RCC 7860 (cell line): ENCODE results near the gene SECTM1.
"Not testable (repeated sequence)": the region's sequence is repeated elsewhere in the genome, so short reads cannot be mapped to it uniquely, and the experiment has no call there.

ENCODE experiments used
- DNase-seq: peaks from one replicate; pipeline ENCODE4 v3.0.0-alpha.2; 2015; ENCODE audit warnings: low spot score
- FAIRE-seq: peaks from 2 replicates; lab custom pipeline; 2012; peaks lifted over from hg19 to GRCh38; lab: Jason Lieb, UNC

SECTM1 gene

DNA sequence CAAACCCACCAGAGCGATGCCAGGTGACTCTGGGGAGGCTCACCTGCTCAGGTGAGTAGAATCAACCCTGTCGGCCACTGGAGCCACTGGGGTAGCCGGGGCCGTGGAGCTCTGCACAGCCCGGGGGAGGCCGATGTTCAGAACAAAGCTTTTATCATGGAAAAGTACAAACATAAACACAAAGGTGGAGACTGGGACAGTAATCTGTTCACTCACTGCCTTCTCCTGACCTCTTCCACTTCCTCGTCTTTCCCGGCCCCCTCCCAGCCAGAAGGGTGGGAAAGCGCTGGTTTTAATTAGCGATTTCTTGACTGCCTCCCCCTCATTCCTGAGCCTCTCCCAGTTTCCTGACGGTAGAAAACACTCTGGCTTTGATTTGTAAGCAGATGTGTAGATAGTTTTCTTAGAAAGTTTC is 15.7 kb upstream of the SECTM1 start:
- FAIRE-seq (no peak), DNase-seq (no peak)

DNA sequence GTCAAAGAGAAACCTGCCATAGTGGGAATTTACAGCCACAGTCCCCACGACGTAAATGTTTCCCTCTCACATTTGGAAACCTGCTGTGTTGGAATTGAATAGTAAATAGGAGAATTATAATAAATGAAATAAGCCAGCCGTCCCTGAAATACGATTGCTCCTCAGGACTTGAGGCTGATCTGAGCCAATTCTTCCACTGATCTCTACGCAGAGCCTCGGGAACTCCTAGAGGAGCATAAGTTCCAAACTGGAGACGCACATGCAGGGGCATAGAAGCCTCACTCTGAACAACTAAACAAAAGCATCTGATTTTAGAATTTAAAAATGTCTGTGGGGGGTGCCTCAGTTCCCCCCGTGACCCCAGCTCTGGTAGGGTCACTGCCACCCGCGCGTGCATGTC is 15.3 kb upstream of the SECTM1 start:
- FAIRE-seq (no peak), DNase-seq (no peak)

DNA sequence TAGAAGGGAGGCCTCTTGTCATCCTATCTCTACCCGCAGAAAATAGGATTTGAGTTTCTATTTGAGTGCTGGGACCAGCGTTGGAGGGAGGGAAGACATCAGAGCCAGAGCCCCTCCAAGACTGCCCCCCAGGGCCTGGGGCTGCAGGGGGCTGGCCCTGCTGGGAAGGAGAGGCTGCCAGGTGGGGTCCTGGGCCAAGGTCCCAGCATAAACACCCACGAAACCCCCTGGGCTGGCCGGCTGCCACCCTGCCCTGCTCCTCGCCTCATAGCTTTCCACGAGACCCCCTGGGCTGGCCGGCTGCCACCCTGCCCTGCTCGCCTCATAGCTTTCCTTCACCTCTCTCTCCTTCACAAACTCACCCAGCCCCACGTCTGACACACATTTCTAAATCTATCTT is 14.9 kb upstream of the SECTM1 start:
- FAIRE-seq (no peak), DNase-seq (no peak)

DNA sequence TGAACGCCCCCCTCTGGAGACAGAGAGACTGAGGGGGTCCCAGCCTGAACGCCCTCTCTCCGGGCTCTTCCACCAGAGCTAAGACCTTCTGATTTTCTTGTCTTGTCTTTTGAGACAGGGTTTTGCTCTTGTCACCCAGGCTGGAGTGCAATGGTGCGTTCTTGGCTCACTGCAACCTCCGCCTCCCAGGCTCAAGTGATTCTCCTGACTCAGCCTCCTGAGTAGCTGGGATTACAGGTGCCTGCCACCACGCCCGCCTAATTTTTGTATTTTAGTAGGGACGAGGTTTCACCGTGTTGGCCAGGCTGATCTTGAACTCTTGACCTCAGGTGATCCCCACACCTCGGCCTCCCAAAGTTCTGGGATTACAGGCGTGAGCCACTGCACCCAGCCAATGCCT is 14.4 kb upstream of the SECTM1 start:
- FAIRE-seq, DNase-seq: not testable (repeated sequence)

DNA sequence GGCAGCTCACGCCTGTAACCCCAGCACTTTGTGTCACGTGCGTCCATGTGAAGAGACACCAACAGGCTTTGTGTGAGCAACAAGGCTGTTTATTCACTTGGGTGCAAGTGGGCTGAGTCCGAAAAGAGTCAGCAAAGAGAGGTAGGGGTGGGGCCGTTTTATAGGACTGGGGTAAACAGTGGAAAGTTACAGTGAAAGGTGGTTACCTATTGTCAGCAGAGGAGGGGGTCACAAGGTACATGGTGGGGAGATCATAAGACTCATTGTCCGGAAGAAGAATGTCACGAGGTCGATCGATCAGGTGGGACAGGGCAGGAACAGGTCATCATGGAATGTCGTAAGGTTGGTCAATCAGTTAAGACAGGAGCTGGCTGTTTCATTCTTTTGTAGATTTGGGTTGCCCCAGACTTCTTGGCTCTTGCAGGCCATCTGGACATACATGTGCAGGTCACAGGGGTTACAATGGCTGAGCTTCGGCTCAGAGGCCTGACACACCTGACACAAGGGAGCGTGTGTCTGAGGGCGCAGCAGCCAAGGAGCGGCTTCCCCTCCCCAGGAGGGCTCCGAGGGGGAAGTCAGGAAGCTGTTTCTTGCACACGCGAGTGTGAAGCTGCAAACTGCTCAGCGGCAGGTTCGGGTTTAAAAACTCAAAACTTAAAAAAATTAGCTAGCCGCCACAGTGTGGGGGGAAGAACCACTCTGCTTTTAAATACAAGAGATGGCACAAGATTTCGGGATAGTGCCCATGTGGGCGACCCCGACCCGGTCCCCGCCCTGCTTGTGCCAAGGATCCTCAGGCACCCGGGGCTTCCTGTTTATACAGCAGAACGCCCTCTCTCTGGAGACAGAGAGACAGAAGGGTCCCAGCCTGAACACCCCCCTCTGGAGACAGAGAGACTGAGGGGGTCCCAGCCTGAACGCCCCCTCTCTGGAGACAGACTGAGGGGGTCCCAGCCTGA is 13.1 kb upstream of the SECTM1 start:
- no peak for DNase-seq
- no peak for FAIRE-seq

DNA sequence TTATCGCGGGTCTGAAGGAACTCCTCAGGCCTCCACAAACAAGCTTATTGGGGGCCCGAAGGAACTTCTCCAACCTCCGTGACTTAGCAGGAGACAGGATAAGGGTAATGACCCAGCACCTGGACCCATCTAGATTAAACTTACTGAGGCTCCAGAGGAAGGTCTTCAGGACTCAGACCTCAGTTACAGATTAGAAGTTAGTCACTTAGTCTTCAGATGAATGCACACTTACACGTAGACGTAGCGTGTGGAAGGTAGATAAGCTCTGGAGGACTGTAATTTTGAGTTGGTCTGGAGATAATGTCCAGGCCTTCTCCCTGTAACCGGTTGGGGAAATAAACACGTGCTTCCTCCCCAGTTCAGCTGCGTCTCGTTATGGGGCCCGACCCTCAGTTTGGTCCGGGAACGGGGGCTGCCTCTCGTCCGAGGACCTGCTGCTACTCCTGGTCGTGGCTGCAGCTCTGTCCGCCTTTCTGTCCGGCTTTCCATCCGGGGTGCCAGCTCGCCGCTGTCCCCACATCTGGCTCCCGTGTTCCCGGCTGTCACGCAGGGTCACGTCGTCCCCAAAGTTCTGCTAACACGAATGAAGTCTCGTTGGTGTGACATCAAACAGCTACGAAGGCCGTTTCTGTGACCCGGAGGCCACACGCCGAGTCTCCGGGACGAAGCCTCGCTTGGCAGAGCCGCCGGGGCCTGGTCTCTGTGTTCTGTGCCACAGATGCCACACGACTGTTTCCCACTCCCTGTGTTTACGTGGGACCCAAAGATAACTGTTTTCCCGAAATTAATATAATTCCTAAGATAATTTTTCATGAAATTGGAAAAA is 11.8 kb upstream of the SECTM1 start:
- no peak for FAIRE-seq

DNA sequence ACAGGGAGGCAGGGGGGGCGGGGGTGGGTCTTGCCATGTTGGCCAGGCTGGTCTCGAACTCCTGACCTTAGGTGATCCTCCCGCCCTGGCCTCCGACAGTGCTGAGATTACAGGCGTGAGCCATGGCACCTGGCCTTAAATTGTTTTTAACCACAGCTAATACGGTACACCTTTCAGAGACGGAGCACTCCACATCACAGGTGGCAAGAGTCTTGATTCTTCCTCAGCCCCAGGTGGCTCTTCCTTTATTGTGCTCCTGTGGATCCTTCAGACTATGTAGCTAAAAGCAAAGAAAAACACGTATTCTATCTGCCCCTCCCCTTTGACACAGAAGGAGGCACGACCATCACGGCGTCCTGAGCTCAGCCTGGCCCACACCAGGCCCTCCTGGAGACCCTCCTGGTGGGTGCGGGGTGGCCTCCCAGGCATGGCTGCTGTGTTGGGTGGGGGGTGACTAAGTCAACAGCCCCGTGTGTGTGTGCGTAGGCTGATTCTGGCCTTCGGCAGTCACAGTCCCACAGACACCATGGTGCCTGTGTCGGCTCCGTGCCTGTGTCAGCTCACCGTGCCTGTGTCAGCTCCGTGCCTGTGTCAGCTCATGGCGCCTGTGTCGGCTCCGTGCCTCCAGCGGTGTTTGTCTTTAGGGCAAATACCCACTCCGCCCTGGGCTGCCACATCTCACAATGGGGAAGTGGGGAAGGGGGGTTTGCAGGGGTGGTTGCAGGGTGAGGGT is 10.8 kb upstream of the SECTM1 start:
- FAIRE-seq (no peak), DNase-seq (no peak)

More for the DNA sequence above, 11.8 kb upstream of the SECTM1 start:
- no peak for DNase-seq

DNA sequence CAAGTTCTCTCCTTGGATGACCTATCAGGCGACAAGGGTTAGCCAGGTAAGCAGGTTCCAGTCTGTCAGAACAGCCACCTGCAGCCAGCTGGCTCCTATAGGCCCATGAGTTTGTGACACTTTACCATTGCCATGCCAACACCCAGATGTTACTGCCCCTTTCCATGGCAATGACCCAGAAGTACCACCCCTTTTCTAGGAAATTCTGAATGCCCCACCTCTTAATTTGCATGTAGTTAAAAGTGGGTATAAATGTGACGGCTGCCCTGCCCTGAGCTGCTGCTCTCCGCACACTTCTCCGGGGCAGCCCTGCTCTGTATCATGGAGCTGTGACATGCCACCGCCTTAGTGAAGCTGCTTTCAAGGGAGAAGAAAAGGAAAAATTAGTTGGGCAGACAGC is 10.0 kb upstream of the SECTM1 start:
- DNase-seq (no peak), FAIRE-seq (no peak)

DNA sequence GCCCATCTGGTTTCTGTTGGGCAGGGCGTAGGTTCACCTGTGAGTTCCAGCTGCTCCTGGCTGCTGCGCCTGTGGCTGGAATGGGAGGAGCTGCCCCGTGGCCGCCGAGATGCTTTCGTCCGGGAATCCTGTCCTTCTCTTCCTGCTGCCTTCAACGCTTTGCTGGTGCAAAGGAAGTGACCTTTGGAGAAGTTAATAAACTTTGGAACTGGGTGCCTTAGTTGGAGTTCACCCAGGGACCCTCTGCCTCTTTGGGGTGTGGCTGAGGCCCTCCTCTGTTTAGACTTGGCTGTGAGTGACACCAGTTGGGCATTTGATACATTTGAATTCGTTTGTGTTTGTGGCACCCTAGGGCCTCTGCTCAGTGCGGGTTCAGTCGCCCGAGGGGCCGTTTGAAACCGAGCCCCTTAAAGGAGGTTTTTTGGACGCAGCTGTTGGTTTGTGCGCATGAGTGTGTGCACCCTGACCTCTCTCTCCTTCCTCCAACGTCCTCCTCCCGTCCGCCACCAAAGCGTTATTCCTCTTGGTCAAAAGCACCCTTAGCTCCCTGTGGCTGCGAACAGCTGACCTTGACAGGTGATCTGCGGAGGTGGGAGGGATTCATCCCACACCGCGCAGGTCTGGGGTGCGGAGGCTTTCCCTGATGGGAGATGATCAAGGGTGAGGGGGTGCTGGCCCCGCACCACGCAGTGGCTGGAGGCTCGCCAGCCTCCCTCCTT is 9.0 kb upstream of the SECTM1 start:
- no peak for FAIRE-seq

DNA sequence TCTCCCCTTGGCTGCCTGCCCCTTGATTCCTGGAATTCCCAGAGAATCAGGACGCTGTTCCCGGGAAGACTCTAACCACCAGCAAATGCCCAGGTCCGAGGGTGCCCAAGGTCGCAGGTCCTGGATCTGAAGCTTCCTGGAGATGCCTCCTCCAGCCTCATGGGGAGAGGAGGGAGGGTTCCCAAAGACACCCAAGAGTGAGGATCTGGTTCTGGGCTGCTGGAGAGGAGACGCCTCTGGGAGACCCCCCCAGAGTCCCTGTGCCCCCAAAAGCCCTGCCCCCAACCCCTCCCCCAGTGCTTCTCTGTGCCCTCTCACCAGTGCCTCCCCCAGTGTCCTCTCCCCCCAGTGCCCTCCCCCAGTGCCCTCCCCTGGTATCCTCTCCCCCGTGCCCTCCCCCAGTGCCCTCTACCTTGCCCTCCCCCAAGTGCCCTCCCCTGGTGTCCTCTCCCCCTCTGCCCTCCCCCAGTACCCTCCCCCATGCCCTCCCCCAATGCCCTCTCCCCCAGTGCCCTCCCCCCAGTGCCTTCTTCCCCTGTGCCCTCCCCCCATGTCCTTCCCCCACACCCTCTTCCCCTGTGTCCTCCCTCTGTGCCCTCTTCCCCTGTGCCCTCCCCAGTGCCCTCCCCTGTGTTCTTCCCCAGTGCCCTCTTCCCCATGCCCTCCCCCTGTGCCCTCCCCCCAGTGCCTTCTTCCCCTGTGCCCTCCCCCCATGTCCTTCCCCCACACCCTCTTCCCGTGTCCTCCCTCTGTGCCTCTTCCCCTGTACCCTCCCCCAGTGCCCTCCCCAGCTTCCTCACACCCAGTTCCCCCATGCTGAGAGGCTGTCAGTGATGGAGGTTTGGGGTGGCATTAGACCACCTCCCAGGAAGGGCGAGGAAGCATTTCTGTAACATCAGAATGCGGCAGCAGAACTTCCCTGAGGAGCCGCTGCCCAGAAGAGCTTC is 6.3 kb upstream of the SECTM1 start:
- FAIRE-seq (no peak), DNase-seq (no peak)

More for the DNA sequence above, 9.0 kb upstream of the SECTM1 start:
- DNase-seq = no peak

DNA sequence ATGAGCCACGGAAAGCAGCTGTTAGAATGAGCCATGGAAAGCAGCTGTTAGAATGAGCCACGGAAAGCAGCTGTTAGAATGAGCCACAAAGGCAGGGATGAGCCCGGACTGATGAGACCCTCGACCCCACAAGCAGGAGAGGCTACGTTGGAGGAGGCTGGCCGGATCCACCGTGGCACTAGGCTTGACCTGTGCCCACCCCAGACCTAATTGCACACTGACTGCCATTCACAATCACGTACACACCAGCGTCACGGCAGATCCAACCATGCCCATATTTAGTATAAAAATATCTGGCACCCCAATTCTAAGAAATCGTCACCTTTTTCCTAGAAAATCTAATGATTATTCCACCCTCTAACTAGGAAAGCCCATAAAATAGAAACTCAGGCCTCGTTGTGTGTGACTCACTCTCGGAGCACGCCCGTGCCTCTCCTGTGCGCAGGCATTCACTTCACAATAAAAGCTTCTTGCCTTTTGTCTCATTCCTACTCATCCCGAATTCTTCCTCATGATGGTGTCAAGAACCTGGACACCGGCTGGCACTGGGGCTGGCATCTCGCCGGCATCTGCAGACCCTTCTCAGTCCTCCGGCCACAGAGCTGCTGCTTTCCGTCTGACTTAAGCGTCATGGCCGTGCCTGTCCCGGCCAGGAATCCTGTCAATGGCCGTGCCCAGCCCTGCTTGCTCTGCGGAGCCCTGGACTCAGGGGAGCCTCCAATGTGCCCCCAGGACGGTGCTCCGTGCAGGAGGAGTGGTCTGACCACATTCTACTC is 5.5 kb upstream of the SECTM1 start:
- DNase-seq (peak; percentile 85), FAIRE-seq (peak; percentile 82)

DNA sequence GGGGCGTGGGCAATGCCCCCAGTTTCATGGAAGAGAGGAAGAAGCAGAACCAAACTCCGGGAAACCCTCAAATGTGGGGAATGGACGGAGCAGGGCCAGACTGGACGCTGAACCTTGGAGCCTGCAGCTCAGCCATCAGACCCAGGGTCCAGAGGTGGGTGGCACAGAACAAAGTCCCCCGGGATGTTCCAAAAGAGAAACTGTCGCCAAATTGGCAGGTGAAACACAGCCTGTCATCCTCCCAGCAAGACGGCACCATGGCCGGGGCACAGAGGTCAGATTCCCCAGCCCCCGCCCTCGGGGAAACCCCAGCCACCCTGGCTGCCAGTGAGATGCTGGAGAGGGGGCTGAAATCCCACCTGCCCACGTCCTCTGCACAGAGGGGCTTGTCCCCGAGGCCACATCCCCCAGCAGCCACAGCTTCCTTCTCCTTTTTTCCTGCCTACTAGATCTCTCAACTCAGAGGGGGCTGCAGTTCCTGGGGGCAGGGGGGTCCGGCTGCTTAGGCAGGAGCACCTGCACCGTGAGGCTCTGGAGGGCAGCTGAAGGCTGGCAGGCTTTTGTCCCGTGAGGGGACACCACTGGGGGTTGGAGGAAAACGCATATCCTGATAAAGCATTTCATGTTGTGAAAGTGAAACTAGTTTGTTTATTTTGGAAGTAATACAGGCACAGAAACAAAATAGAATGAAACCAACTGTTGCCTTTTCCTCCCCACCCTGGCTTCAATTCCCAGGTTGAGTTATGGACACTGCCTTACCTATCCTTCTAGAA is 1.2 kb upstream of the SECTM1 start:
- no peak for FAIRE-seq
- no peak for DNase-seq

DNA sequence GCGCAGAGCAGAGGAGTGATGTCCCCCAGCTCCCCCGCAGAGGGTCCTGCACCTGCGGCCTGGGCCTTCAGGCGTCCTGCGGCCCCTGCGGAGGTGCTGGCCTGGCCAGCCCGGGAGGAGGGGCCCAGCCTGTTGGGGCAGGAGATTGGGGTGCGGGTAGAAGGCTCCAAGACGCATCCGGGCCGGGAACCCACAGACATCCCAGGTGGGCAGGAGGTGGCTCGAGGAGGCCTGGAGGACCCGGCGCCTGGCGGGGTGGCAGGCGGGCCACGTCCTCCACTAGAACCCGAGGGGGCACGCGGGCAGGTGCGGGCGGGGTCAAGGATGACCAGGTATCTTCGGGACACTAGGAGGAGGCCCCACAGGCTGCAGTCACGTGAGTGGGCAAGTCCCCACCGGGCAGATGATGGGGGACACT is 647 bp upstream of the SECTM1 start:
- no peak for FAIRE-seq
- DNase-seq = no peak

DNA sequence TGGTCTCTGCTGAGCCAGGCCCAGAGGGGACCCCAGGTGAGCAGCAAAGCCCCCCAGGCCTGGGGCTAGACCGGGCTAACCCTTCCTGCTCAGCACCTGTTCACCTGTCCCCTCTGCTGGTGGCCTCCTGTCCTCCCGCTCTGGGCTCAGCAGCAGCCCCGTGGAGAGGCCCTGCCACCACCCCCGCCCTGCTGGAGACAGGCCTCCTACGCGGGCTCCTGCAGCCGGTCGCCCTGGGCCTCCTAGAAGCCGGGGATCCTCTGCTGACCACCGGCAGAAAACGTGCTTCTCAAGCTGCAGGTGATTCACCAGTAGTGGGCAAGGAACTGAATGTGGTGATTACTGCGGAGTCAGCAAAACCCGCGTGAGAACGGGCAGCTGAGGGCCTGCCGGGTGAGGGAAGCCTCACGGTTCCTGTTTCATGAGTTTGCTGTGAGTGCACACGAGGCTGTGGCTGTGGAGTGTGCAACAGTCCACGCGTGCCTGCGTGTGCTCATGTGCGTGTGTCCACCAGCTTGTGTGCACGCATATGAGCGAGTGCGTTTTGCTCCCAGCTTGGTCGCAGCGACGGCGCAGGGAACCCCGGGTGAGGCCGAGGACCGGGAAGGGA is 792 bp downstream of the SECTM1 start:
- DNase-seq = peak; percentile 61
- no peak for FAIRE-seq

DNA sequence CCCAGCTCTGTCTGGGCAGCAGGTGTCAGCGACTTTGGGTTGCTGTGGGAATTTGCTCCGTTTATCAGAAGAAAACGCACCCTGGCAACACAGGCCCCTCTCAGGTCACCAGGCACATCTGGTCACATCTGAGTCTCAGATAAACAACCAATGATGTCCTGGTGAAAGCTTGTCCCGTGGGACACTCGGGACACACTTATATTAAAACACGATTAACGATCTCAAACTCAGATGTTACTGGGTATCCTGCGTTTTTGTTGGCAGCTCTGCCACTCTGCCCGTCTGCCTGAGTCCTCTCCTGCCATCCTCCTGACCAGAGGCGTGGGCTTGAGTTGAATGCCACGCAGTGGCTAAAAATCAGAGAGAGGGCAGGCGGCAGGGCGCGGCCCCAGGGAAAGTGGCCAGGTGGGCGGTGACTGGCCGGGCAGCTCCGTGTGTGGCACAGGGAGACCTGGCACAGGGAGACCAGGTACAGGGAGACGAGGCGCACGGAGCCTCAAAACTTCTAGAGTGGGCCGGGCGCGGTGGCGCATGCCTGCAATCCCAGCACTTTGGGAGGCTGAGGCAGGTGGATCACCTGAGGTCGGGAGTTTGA is 2.1 kb downstream of the SECTM1 start:
- DNase-seq (no peak), FAIRE-seq (no peak)

DNA sequence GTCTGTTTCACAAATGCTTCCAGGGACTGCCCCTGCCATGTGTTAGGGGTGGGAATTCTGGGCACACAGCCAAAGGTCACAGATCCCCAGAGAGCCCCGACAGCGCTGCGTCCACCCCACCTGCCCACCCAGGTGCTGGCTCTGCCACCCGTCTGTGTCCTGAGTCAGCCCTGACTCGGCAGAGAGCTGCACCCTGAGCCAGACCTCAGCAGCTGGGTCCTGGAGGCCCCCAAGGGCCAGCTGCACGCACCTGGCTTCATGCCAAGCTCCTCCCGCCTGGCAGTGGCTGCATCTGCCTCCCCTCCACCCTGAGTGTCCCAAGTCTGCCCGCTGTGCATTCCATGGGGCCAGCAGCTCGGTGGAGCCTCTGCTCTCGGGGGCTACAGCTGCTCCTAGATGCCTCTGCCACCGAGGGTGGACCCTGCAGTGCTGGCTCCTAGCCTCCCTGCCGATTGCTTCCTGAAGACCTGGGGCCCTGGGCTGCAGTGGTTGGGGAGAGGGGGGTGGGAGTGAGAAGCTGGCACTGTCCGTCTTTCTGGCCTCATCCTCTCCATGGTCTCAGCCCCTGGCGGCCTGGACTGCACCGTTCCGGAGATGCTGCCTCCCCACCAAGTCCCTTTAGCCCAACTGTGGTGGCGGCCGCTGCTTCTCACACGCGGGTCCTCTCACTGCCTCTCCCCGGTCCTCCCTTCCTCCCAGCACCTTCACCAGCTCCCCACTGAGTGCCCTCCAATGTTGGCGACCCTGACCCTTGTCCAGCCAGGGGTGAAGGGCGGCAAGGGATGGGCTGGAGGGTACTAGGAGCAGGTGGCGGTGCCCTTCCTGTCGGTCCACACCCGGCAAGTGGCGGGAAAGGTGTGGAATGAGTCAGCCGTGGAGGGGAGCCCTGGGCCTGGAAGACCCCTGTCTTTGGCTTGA is 3.0 kb downstream of the SECTM1 start:
- FAIRE-seq = no peak
- peak; percentile 57 for DNase-seq
